Adrenal gland (tissue), 5 donors: ENCODE measurements around the gene MAPK4.
"Not testable (repeated sequence)": the region's sequence is repeated elsewhere in the genome, so short reads cannot be mapped to it uniquely, and the experiment has no call there.

Experiments used
- CTCF ChIP-seq, 6 experiments: fragments of 450-650 bp in 4 of 6; fragments of 200-600 bp in 2 of 6; sonication (generic) in 1 of 6; IDR thresholded peaks; 1 replicate in 5 of 6; 2 replicates in 1 of 6; pipeline versions ENCODE4 v1.5.1 to v1.8.0; 2016 to 2021; ENCODE audit warnings: antibody characterized with exemption in 6 of 6, mild to moderate bottlenecking in 2 of 6, moderate library complexity in 1 of 6
- POLR2A ChIP-seq, 2 donors: fragments of 450-650 bp; IDR thresholded peaks; one replicate each; pipeline ENCODE4 v1.6.1; 2017; ENCODE audit warnings: antibody characterized with exemption in 2 of 2, mild to moderate bottlenecking in 2 of 2, moderate library complexity in 1 of 2
- donor health status: DM: no; HTN: no; CAD: no.

- not testable (repeated sequence) for TF ChIP-seq CTCF, POLR2A (IDR thresholded peaks at IDR 0.05)
These were observed 42.6 kb upstream of the MAPK4 start for GRCh38 chr18:50517277-50517676.
